GOT3 (cell line): ENCODE measurements around the gene SYNPR.

Source experiments
- DNase-seq: peaks from one replicate; lab custom pipeline; 2025; ENCODE audit warnings: mixed read lengths; lab: John Stamatoyannopoulos, UW

SYNPR gene

GRCh38 chr3:63304421-63304820 lies 26.3 kb downstream of the SYNPR start:
- no peak for DNase-seq

GRCh38 chr3:63308072-63308471 lies 30.0 kb downstream of the SYNPR start:
- DNase-seq: no peak

DNA sequence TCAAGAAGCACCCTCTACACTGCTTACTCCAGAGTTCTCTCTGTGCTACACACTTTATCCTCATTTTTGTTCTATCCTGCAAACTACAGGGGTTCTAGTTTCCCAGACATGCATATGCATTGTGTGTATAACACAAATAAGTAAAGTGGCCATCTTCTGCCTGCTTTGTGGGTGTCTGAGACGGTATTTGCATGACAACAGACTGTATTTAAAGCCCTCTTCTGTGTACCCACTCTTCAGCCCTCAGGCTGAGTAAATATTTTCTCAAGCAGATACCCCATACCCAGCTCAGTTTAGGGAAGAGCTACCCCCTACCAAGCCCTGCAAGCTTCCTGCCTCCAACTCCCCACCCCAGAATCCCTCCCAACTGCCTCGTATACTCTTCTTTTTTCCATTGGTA lies 31.7 kb downstream of the SYNPR start:
- no peak for DNase-seq

- DNase-seq: no peak
Measured at GRCh38 chr3:63323766-63324165, 45.7 kb downstream of the SYNPR start.

- DNase-seq: no peak
Measured at GRCh38 chr3:63324621-63325020, 46.5 kb downstream of the SYNPR start.

GRCh38 chr3:63325386-63325785 lies 47.3 kb downstream of the SYNPR start:
- DNase-seq: no peak

- DNase-seq: no peak
Measured at GRCh38 chr3:63328365-63328764, 50.3 kb downstream of the SYNPR start.

GRCh38 chr3:63331520-63331919 lies 53.4 kb downstream of the SYNPR start:
- no peak for DNase-seq

DNA sequence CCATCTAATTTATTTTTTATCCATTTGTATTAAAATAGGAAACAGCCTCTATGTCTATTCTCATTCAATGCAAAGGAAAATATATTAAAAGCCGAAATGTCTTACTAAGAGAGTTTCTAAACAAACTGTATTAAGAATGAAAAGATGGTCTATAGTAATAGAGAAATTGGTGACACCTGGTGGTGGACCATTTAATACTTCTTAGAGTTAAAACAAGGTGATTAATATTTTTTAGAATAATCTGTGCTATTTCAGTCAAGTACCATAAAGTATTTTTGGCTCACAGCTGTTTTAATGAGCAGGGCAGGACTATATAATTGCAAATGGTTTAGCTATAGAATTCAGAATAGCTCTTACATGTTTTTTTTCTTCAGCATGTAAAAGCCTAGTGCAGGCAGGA lies 55.7 kb downstream of the SYNPR start:
- DNase-seq: no peak

- no peak for DNase-seq
Measured at GRCh38 chr3:63338351-63338750, 60.2 kb downstream of the SYNPR start.

GRCh38 chr3:63343674-63344073 lies 65.6 kb downstream of the SYNPR start:
- DNase-seq: peak; percentile 67

GRCh38 chr3:63344661-63345060 lies 66.6 kb downstream of the SYNPR start:
- DNase-seq: no peak

DNA sequence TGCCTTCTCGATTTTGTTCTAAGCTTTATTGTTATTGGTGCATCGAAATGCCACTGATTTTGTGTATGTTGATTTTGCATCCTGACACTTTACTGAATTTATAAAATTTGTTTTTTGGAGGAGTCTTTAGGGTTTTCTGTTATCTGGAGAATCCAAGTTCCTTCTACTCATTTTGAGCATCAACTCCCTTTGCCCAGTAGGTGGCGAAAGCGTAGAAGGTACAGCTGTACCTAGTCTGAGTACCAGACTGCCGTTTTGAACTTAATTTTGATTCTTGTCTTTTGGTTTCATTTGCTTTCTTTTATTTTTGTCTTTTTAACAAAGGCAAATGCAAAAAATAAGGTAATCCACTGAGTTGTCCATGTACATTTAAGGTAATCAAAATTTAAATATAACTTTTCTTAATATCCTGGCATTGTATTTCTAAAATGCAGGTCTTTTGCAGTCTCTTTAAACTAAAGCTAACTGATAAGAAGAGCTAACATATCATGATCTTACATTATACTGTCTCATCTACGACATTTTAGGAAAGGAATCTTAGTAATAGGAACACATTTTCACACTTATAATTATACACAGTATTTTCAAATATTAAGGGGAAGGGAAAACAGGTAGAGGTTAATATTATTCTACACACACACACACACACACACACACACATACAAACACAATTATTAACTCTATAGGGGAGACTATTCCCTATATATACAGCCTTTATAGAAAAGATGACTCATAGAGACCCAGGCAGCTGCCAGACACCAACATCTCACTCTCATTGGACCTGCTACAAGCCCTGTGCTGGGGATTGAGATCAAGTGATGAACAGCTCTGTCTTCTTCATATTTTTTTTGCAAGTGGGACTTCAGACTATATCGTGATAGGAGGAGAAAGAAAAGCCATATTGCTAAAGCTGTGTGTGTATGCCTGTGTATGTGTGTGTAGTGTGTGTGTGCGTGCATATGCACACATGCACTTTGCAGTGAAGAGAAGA lies 71.8 kb downstream of the SYNPR start:
- DNase-seq: no peak

- no peak for DNase-seq
Measured at GRCh38 chr3:63351159-63352007, 73.3 kb downstream of the SYNPR start.

DNA sequence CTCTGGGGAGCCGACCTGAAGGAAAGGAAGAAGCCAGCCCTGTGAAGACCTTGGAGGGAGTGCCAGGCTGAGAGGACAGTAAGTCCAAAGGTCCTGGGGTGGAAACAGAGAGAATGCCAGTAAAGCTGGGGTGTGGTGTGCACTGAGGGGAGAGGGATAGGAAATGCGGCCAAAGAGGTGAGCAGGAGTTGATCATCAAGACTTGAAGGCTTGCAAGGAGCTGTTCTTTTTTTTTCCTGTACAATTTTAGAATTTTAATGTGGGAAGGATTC lies 73.8 kb downstream of the SYNPR start:
- no peak for DNase-seq

- DNase-seq: no peak
Measured at GRCh38 chr3:63353383-63353782, 75.3 kb downstream of the SYNPR start.

GRCh38 chr3:63354160-63354559 lies 76.1 kb downstream of the SYNPR start:
- no peak for DNase-seq

- no peak for DNase-seq
Measured at GRCh38 chr3:63355809-63356208, 77.7 kb downstream of the SYNPR start.

- no peak for DNase-seq
Measured at GRCh38 chr3:63364495-63364894, 86.4 kb downstream of the SYNPR start.

DNA sequence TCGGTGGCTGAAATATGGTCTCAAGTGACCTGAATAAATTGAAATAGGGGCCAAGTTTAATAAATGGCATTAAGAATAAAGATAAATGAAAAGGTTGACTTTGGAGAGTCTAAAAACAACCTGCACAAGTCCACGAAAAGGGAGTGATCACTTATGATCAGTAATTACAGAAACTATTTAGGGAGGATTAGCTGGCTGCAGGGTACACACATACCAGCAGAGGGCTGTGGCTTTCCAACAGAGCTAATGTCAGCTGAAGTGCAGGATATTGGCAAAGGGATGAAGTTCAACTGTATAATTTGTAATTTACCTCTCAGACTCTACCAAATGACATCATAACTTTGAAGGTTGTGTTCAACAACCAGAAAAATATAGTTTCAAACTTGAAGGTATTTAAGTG lies 86.8 kb downstream of the SYNPR start:
- DNase-seq: no peak

- no peak for DNase-seq
Measured at GRCh38 chr3:63365671-63366070, 87.6 kb downstream of the SYNPR start.

- no peak for DNase-seq
Measured at GRCh38 chr3:63370094-63370493, 92.0 kb downstream of the SYNPR start.

DNA sequence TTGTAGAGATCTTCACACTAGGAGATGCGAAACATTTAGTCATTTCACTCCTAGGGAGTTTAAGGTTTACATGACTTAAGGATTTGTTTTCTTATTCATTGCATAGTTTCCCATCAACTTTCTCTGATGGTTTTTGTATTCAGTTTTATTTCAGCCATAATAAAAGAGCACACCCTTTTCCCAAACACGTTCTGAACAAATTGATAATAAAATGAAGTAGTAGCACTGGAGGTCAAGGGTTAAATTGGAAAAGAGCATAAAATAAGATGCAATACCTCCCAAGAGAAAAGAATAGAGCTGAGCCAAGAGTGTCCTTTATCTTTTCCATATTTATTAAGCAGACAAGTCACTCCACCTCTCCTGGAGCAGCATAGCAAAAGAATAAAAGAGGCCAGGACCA lies 104.9 kb downstream of the SYNPR start:
- DNase-seq: no peak
